HepG2 (cell line): ENCODE results near the gene HSF2BP. TPM values are rescaled to one million over a fixed set of nuclear protein-coding genes. Genes with fewer than 3 reads are reported as not detected.

ENCODE experiments used
- ATF2 ChIP-seq: sonication (generic); formaldehyde crosslinking; IDR thresholded peaks from 2 replicates; pipeline ENCODE4 v1.4.0; 2020; ENCODE audit warnings: missing genetic modification reagents
- BCLAF1 ChIP-seq: fragments of 450-650 bp; IDR thresholded peaks from 2 replicates; pipeline ENCODE4 v1.6.1; 2017; ENCODE audit warnings: mild to moderate bottlenecking
- EEA1 ChIP-seq: sonication (generic); formaldehyde crosslinking; IDR thresholded peaks from 2 replicates; pipeline ENCODE4 v1.5.1; 2020; ENCODE audit warnings: mild to moderate bottlenecking, missing genetic modification reagents, borderline replicate concordance
- FOXJ3 ChIP-seq: sonication (generic); formaldehyde crosslinking; IDR thresholded peaks from 2 replicates; pipeline ENCODE4 v1.4.0; 2020; ENCODE audit warnings: missing genetic modification reagents, mild to moderate bottlenecking, borderline replicate concordance
- HOMEZ ChIP-seq: IDR thresholded peaks from 2 replicates; pipeline ENCODE4 v1.6.1; 2016; ENCODE audit warnings: low read depth
- ISL2 ChIP-seq: sonication (generic); formaldehyde crosslinking; IDR thresholded peaks from 2 replicates; pipeline ENCODE4 v1.5.0; 2020; ENCODE audit warnings: missing genetic modification reagents
- KAT8 ChIP-seq: IDR thresholded peaks from 2 replicates; pipeline ENCODE4 v1.6.1; 2016; ENCODE audit warnings: missing genetic modification reagents, missing compliant biosample characterization
- MEF2D ChIP-seq: sonication (generic); formaldehyde crosslinking; IDR thresholded peaks from 2 replicates; pipeline ENCODE4 v1.5.1; 2020; ENCODE audit warnings: mild to moderate bottlenecking, missing genetic modification reagents
- NAIF1 ChIP-seq: sonication (generic); formaldehyde crosslinking; IDR thresholded peaks from 2 replicates; pipeline ENCODE4 v1.5.0; 2020; ENCODE audit warnings: mild to moderate bottlenecking, missing genetic modification reagents, borderline replicate concordance
- POLR2AphosphoS2 ChIP-seq: IDR thresholded peaks from 2 replicates; pipeline ENCODE4 v1.6.1; 2011; ENCODE audit warnings: low read depth, low read length, improper control_type of control experiment
- RFXANK ChIP-seq: IDR thresholded peaks from 2 replicates; pipeline ENCODE4 v1.6.1; 2016
- RXRB ChIP-seq: IDR thresholded peaks from 2 replicates; pipeline ENCODE4 v1.6.1; 2016; ENCODE audit warnings: borderline replicate concordance, missing genetic modification reagents, missing compliant biosample characterization
- SALL1 ChIP-seq: sonication (generic); formaldehyde crosslinking; IDR thresholded peaks from 2 replicates; pipeline ENCODE4 v1.8.0; 2022; ENCODE audit warnings: mild to moderate bottlenecking, missing genetic modification reagents
- SMAD3 ChIP-seq: sonication (generic); formaldehyde crosslinking; IDR thresholded peaks from 2 replicates; pipeline ENCODE4 v1.4.0; 2020; ENCODE audit warnings: missing genetic modification reagents
- ZFAT ChIP-seq: sonication (generic); formaldehyde crosslinking; conservative IDR thresholded peaks from 2 replicates; pipeline ENCODE4 v1.8.1; 2023; ENCODE audit warnings: missing genetic modification reagents, inconsistent platforms
- ZGPAT ChIP-seq: IDR thresholded peaks from 2 replicates; pipeline ENCODE4 v1.6.1; 2016; ENCODE audit warnings: mild to moderate bottlenecking
- ZKSCAN8 ChIP-seq: IDR thresholded peaks from 2 replicates; pipeline ENCODE4 v1.6.1; 2016; ENCODE audit warnings: borderline replicate concordance, missing genetic modification reagents, missing compliant biosample characterization
- ZNF329 ChIP-seq: sonication (generic); formaldehyde crosslinking; IDR thresholded peaks from 2 replicates; pipeline ENCODE4 v1.9.0; 2021; ENCODE audit warnings: low read depth, mild to moderate bottlenecking, missing genetic modification reagents
- ZNF639 ChIP-seq: conservative IDR thresholded peaks from 2 replicates; pipeline ENCODE4 v1.6.1; 2018; ENCODE audit warnings: missing genetic modification reagents
- polyA plus RNA-seq, 8 experiments: library from polyadenylated mRNA; depleted of rRNA in 3 of 8; stranded (reverse) in 7 of 8; unstranded in 1 of 8; fragments of >200 nt; fragmentation: Illumina TruSeq in 4 of 8; extraction: Trizol in 4 of 8; gene quantifications; 2 replicates each; pipeline versions ENCODE4 v1.2.1 to v1.2.3, GENCODE V29; 2011 to 2016; ENCODE audit warnings: low read depth in 4 of 8, missing spikeins in 1 of 8, mixed read lengths in 1 of 8; ENCODE audit not compliant: insufficient read depth in 1 of 8
- total RNA-seq, 5 experiments: library from RNA; depleted of rRNA; stranded (reverse); fragments of >200 nt; fragmentation: Illumina TruSeq; extraction: Trizol; gene quantifications; 2 replicates each; pipeline ENCODE4 v1.2.3, GENCODE V29; 2016; ENCODE audit warnings: low read depth in 1 of 5
- TF ChIP-seq, protein P1 (sequence below): sonication (generic); formaldehyde crosslinking; IDR thresholded peaks from 2 replicates; pipeline ENCODE4 v1.8.0; 2022; ENCODE audit warnings: missing genetic modification reagents, mild to moderate bottlenecking, moderate library complexity, borderline replicate concordance

Gene HSF2BP
- total and polyA plus RNA-seq, 2 of the 13 experiments (the other 11 are each of a cell fraction or from before 2014, with no cell fraction given) = 0.67 to 2.2 TPM

GRCh38 chr21:43591571-43591970 lies 67.7 kb downstream of the HSF2BP start (continued):
- TF ChIP-seq SMAD3 (CRISPR knock-in tag) (0 out of 2 replicates have a peak, but pooled peaks have one; percentile 32), ZNF329 (no peak), RFXANK (CRISPR knock-in tag) (no peak), KAT8 (CRISPR knock-in tag) (no peak; the same call in 1 of the 2 replicates), SALL1 (CRISPR knock-in tag) (peak; percentile 62; the same call in 1 of the 2 replicates), ISL2 (CRISPR knock-in tag) (peak; percentile 72), ZGPAT (CRISPR knock-in tag) (peak; percentile 59; the same call in 1 of the 2 replicates), HOMEZ (CRISPR knock-in tag) (peak; percentile 87), EEA1 (no peak), BCLAF1 (no peak), ZNF639 (CRISPR knock-in tag) (no peak), POLR2AphosphoS2 (no peak), ATF2 (CRISPR knock-in tag) (peak; percentile 74; the same call in 1 of the 2 replicates), MEF2D (CRISPR knock-in tag) (no peak), ZFAT (CRISPR knock-in tag) (no peak), RXRB (CRISPR knock-in tag) (peak; percentile 93), ZKSCAN8 (CRISPR knock-in tag) (peak; percentile 94; the same call in 1 of the 2 replicates), FOXJ3 (CRISPR knock-in tag) (peak; percentile 29; the same call in 1 of the 2 replicates), NAIF1 (CRISPR knock-in tag) (no peak)
- TF ChIP-seq, protein P1, sequence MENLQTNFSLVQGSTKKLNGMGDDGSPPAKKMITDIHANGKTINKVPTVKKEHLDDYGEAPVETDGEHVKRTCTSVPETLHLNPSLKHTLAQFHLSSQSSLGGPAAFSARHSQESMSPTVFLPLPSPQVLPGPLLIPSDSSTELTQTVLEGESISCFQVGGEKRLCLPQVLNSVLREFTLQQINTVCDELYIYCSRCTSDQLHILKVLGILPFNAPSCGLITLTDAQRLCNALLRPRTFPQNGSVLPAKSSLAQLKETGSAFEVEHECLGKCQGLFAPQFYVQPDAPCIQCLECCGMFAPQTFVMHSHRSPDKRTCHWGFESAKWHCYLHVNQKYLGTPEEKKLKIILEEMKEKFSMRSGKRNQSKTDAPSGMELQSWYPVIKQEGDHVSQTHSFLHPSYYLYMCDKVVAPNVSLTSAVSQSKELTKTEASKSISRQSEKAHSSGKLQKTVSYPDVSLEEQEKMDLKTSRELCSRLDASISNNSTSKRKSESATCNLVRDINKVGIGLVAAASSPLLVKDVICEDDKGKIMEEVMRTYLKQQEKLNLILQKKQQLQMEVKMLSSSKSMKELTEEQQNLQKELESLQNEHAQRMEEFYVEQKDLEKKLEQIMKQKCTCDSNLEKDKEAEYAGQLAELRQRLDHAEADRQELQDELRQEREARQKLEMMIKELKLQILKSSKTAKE (CRISPR knock-in tag) = peak; percentile 52; the same call in 1 of the 2 replicates
